Measurements from ENCODE around the gene SORBS1. TPM values are rescaled to one million over a fixed set of nuclear protein-coding genes. Genes with fewer than 3 reads are reported as not detected.
A peak's percentile ranks its signal among the peaks of the same experiment; 100 is the strongest.

The SORBS1 gene
- total RNA-seq, 1 experiment from 2014 or later: 39.9 TPM

- H3K36me3 Mint-ChIP-seq: peaks cover 2% of the 10 kb centered on the region; the same call in 1 of the 2 replicates
- ChIA-PET CTCF (interaction anchor here (0.9 to 1.6 kb wide), 5 partner anchors 9 to 74 kb away, joined by 4 to 7 read pairs (median 6); no protein-coding TSS in a partner anchor), POLR2A (interaction anchor here (0.9 kb wide), 1 partner anchor 25 kb away, joined by 4 read pairs; no protein-coding TSS in a partner anchor)
- peaks cover 63% of the 10 kb centered on the region for H3K4me1 Mint-ChIP-seq
- peak overlapping the region; percentile 55; the same call in 1 of the 2 replicates for H3K27ac Mint-ChIP-seq
- no peak for DNase-seq (ENCODE audit: low spot score)
- no peaks in the 10 kb centered on the region for H3K9me3 Mint-ChIP-seq
- peaks cover 34% of the 10 kb centered on the region for H3K27me3 Mint-ChIP-seq (ENCODE audit: low read depth)
- TF ChIP-seq ARID4B (CRISPR knock-in tag; IDR thresholded peaks at IDR 0.05; ENCODE audit: borderline replicate concordance): no peak
- no peak for TF ChIP-seq PRRX2 (CRISPR knock-in tag; IDR thresholded peaks at IDR 0.05)
- TF ChIP-seq ZNF512 (CRISPR knock-in tag; IDR thresholded peaks at IDR 0.05; ENCODE audit: borderline replicate concordance): no peak
- TF ChIP-seq ZNF396 (CRISPR knock-in tag; IDR thresholded peaks at IDR 0.05; ENCODE audit: borderline replicate concordance): no peak
- TF ChIP-seq IRF1 (CRISPR knock-in tag; IDR thresholded peaks at IDR 0.05): no peak
- TF ChIP-seq ATF3 (CRISPR knock-in tag; conservative IDR thresholded peaks at IDR 0.05): no peak
- peak overlapping the region; percentile 86 for H3K4me3 Mint-ChIP-seq
- ATAC-seq: no peak
Measured at GRCh38 chr10:95289921-95290421, 271.2 kb downstream of the SORBS1 start.

- peak overlapping the region; percentile 86 for H3K4me3 Mint-ChIP-seq
- peaks cover 61% of the 10 kb centered on the region for H3K4me1 Mint-ChIP-seq
- peak overlapping the region; percentile 80 for H3K27ac Mint-ChIP-seq
- TF ChIP-seq ZNF138 (CRISPR knock-in tag; conservative IDR thresholded peaks at IDR 0.05) (no peak), GTF2I (CRISPR knock-in tag; conservative IDR thresholded peaks at IDR 0.05) (no peak), CTCF (IDR thresholded peaks at IDR 0.05) (no peak), TEAD1 (CRISPR knock-in tag; IDR thresholded peaks at IDR 0.05) (0 out of 2 replicates have a peak, but pooled peaks have one; percentile 33), TEAD4 (CRISPR knock-in tag; IDR thresholded peaks at IDR 0.05) (no peak)
- H3K27me3 Mint-ChIP-seq (ENCODE audit: low read depth): peaks cover 27% of the 10 kb centered on the region
- no peaks in the 10 kb centered on the region for H3K9me3 Mint-ChIP-seq
- ATAC-seq (peak; percentile 41), DNase-seq (ENCODE audit: low spot score) (peak; percentile 39)
- H3K36me3 Mint-ChIP-seq: peaks cover 2% of the 10 kb centered on the region; the same call in 1 of the 2 replicates
- ChIA-PET CTCF (interaction anchor here (0.6 to 2.0 kb wide), 6 partner anchors 9 to 74 kb away, joined by 4 to 11 read pairs (median 6); no protein-coding TSS in a partner anchor), POLR2A (interaction anchor here (0.9 kb wide), 1 partner anchor 25 kb away, joined by 4 read pairs; no protein-coding TSS in a partner anchor)
Measured at GRCh38 chr10:95289003-95289920, 271.9 kb downstream of the SORBS1 start.

Measured in WTC11 (cell line).